Measurements from ENCODE around the gene PALS1.

PALS1 gene

DNA sequence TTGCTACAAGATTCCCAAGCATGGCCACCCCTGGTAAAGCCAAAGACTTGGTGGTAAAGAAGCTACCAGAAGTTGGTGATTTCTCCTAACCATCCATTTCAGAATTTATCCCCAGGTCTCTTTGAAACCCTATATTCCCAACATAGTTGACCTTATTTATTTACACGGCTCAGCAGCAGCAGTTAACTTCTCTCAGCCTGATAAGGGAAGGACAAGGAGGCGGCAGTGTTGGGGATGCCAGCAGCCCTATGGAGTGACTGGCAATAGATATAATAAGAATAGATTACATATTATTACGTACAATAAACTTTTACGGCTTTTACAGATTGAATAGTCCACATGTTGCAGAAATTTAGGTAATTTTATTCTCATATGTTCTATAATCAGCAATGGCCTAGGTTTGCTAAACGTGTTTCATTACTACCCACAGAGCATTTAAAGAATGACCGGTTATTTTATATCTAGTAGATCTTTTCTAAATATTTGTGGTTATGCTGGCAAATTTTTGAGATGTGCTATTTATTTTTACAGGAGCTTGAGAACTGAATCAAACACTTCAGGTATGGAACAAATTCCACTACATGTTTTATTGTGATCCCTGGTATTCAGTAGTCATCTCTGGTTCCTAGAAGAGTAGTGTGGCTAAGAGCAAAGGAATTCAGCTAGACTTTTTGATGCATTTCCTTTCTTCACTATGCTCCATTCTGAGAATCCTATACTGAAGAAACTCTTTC is 19.8 kb upstream of the PALS1 start:
- TF ChIP-seq, protein P1, sequence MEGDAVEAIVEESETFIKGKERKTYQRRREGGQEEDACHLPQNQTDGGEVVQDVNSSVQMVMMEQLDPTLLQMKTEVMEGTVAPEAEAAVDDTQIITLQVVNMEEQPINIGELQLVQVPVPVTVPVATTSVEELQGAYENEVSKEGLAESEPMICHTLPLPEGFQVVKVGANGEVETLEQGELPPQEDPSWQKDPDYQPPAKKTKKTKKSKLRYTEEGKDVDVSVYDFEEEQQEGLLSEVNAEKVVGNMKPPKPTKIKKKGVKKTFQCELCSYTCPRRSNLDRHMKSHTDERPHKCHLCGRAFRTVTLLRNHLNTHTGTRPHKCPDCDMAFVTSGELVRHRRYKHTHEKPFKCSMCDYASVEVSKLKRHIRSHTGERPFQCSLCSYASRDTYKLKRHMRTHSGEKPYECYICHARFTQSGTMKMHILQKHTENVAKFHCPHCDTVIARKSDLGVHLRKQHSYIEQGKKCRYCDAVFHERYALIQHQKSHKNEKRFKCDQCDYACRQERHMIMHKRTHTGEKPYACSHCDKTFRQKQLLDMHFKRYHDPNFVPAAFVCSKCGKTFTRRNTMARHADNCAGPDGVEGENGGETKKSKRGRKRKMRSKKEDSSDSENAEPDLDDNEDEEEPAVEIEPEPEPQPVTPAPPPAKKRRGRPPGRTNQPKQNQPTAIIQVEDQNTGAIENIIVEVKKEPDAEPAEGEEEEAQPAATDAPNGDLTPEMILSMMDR (IDR thresholded peaks at IDR 0.05; ENCODE audit: low read length, missing control alignments) = no peak
- no peak overlapping the region for H3K4me3 ChIP-seq (replicated peaks; ENCODE audit: low read depth, low read length)
- peak; percentile 50 for DNase-seq (ENCODE audit: low read depth)

DNA sequence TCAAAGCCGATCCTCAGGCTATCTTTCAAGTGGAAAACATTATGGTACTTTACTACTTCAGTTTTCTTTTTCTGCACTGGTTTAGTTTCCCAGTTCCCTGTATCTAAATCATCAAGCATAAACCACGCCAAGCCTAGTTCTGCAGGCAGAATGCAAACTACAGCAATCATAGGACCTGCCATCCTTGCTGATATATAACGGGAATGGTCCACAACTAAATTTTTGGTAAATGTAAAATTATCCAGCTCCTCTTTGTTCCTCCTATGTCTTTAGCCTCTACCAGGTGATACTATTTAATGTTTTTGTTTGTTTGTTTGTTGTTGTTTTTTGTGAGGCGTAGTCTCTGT is 19.3 kb upstream of the PALS1 start:
- TF ChIP-seq, protein P1 (IDR thresholded peaks at IDR 0.05; ENCODE audit: low read length, missing control alignments) = no peak
- DNase-seq (ENCODE audit: low read depth) = no peak
- no peak overlapping the region for H3K4me3 ChIP-seq (replicated peaks; ENCODE audit: low read depth, low read length)

DNA sequence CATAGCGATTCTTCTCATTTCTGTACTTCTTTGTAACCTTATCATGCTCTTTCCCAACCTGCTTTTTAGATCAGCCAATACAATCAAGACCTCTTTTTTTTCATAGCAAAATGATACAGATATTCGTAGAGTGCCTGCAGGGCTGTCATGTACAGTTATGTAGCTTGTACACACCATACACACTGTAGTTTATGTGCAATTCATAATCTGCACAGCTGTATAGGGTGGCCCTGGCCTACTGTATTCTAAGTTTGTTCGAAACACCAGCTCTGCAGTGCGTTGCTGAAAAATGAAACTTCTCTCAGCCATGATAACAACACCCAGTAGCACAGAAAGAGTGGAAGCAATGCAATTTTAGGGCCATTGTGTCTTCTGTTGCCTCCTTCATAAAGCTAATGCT is 15.7 kb upstream of the PALS1 start:
- no peak for DNase-seq (ENCODE audit: low read depth)
- H3K4me3 ChIP-seq (replicated peaks; ENCODE audit: low read depth, low read length) = no peak overlapping the region
- TF ChIP-seq, protein P1 (IDR thresholded peaks at IDR 0.05; ENCODE audit: low read length, missing control alignments) = no peak

DNA sequence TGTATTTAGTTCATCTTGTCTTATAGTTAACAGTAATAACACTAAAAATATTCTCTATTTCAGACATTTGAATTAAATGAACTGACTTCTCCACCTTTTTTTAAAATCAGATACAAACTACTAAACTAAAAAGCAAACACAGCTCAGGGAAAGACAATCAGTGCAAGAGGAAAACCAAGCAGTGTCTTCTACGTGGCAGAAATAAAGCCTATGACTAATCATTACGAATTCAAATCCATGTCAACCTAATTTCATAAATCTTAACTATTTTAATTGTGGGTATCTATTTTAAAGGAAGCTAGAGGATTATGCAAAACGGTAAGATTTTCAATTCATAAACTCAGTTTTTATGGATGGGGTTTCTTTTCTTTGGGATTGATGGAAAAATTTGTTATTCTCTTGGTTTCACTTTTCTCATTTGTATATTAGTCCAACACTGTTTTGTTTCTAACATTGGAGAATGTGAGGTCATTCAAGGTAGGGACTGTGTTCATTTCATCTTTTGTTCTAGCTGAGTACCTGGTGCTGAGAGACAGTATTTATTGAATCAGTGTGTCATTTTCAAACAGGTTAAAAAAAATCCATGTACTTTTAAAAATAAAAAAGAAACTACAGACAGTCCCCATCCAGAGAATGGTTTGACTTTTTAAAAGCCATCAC is 12.8 kb upstream of the PALS1 start:
- H3K4me3 ChIP-seq (replicated peaks; ENCODE audit: low read depth, low read length) = no peak overlapping the region
- TF ChIP-seq, protein P1 (IDR thresholded peaks at IDR 0.05; ENCODE audit: low read length, missing control alignments) = no peak
- no peak for DNase-seq (ENCODE audit: low read depth)

DNA sequence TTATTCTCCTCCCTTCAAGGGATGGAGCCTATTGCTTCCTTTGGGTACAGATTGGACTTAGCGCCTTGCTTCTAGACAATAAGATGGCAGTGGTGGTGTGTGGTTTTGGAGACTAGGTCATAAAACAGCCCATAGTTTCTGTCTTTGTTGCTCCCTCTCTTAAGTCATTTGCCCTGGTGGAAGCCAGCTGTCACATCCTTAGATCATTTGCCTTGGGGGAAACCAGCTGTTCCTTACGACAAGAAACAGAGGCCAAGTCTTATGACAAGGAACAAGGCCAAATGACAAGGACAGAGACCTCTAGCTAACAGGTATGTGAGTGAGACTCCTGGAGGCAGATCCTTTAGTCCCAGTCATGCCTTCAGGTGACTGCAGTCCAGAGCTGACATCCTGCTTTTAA is 9.2 kb upstream of the PALS1 start:
- TF ChIP-seq, protein P1 (IDR thresholded peaks at IDR 0.05; ENCODE audit: low read length, missing control alignments) = no peak
- DNase-seq (ENCODE audit: low read depth) = no peak
- H3K4me3 ChIP-seq (replicated peaks; ENCODE audit: low read depth, low read length) = no peak overlapping the region

DNA sequence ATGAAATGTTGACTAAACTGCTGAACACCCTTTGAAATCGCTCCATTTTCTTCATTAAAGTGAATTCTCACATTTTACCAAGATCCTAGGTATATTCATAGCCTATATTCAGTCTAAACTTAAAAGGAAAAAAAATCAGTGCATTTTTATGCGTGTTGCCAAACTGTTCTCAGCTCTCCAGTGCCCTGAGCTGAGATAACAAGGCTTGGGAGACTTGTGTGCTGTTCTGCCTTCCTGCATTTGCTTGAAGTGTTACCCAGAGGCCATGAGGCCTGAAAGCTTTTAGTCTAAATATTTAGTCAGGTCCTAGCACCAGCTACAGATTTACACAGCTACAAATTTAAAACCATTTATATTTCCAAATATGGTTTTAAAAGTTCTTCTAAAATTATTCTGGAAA is 8.6 kb upstream of the PALS1 start:
- DNase-seq (ENCODE audit: low read depth) = no peak
- H3K4me3 ChIP-seq (replicated peaks; ENCODE audit: low read depth, low read length) = no peak overlapping the region
- TF ChIP-seq, protein P1 (IDR thresholded peaks at IDR 0.05; ENCODE audit: low read length, missing control alignments) = no peak

DNA sequence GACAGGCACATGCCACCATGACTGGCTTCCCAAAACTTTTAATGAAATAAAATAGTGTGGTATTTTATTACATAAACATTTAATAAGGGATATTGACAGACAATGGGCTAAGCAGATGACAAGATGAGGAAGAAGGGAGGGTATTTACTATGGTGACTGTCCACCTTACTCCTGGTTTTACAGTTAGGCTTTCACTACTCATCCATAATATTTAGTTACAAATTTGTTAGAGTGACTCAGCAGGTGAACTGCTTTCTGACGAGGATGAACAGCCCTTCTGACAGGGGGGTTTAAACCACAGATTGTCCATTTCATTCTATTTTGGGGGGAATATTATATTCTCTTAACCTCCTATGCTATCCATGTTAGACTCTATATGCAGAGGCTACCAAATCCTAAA is 3.6 kb upstream of the PALS1 start:
- DNase-seq (ENCODE audit: low read depth) = no peak
- TF ChIP-seq, protein P1 (IDR thresholded peaks at IDR 0.05; ENCODE audit: low read length, missing control alignments) = no peak
- H3K4me3 ChIP-seq (replicated peaks; ENCODE audit: low read depth, low read length) = no peak overlapping the region

Measured in fibroblast of pulmonary artery (primary cell).